Stromal cell of bone marrow (primary cell): ENCODE results near the gene NT5E.
A peak's percentile ranks its signal among the peaks of the same experiment; 100 is the strongest.

ENCODE experiments used
- DNase-seq: peaks from one replicate; pipeline ENCODE4 v3.0.0-alpha.2; 2012; ENCODE audit warnings: low read depth

NT5E gene

GRCh38 chr6:85460154-85460920 is 10.5 kb downstream of the NT5E start:
- no peak for DNase-seq

GRCh38 chr6:85460921-85461797 is 11.3 kb downstream of the NT5E start:
- peak; percentile 65 for DNase-seq

- DNase-seq = no peak
Observed at GRCh38 chr6:85461798-85462170, 11.9 kb downstream of the NT5E start.

- DNase-seq = no peak
Observed at GRCh38 chr6:85462673-85463072, 12.8 kb downstream of the NT5E start.

DNA sequence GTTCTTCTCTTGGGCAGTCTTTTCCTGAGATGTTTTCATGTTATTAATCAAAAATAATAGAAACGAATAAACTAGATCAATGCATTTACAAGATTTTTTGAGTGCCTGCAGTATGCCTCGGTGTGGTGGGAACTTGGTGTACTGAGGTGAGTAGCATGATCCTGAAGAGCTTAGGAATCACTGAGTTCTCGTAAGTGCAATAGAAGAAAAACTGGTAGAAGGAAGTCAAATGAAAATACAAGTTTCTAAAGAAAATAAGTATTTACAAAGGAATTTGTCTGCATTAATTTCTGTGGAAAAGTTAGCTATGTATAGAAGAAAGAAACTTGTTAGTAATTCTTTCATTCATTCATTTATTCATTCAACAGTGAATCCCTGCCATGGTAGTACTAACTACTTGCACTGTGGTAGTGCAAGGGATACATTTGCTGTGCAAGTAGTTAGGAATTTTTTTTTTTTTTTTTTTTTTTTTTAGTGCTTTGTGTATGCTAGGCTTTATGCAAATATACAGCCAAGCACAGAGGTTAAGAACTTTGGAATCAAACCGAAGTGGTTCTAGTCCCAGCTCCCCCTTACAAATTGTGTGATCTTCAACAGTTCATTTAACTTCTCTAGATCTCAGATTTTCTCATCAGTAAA is 13.9 kb downstream of the NT5E start:
- DNase-seq = no peak

GRCh38 chr6:85464260-85464644 is 14.4 kb downstream of the NT5E start:
- DNase-seq = peak; percentile 98

- DNase-seq = peak; percentile 90
Observed at GRCh38 chr6:85464722-85465150, 14.9 kb downstream of the NT5E start.

DNA sequence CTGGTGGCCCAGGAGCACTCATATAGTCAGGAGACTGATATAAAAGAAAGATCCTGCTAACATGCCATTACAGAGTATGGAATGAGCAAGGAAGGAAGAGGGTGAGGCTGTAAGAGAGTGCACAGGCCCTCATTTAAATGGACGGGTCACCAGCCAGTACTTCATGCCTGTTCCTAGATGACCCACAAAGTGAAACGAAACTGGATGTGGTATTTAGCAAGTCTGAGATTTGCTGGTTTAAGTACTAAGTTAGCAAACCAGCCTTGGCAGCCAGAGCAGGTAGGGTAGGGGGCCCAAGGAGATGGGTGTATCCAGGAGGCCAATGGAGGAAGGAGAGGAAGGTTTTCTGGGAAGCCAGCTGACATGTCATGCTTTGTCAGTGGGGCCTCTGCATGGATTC is 15.9 kb downstream of the NT5E start:
- DNase-seq = no peak

DNA sequence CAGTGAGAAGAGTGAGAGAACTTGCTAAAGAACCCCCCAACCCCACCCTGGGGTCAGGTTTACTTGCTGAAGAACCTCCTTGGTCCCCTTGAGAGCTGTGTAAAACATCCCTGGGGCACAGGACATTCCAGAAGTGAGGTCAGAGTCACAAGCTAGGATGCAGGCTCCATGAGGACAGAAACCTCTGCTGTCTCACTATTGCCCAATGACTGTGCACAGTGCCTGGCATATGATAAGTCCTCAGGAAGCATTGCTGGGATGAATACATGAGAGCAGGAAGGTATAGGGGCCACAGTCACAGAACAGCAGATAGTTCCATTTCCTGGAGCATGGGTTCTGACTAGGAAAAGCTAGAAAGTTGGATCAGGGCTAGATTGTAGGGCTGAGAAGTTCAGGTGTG is 18.4 kb downstream of the NT5E start:
- no peak for DNase-seq

DNA sequence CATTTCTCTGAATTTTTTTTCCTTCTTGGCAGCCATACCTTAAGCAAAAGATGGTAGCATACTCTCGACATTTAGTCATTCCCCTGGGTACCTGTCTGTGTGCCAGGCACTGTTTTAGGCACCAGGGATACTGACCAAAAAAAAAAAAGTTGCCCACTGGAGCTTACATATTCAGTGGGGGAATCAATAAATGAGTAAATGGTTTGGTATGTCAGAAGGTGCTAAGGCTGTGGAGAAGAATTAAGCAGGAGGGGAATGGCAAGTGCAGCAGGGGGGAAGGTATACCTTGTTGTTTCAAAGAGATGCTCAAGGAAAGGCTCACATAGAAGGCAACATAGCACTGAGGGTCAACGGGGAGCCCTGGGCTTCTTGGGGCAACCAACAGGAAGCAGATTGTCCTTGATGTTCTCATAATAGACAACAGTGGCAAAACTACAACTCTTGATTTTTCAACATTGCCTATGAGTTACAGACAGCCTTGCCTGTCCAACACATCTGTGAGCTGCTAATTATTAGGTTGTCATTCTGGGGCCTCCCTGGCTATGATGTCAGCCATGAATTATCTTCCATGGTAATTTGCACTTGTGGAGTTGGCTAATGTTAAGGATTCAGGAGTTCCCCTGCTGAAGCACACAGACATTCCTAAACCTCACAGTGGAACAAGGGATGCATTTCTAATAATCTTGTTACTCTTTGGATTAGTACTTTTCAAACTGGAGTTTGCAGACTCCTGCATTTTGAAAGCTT is 19.6 kb downstream of the NT5E start:
- DNase-seq = no peak

- no peak for DNase-seq
Observed at GRCh38 chr6:85470023-85470410, 20.1 kb downstream of the NT5E start.

GRCh38 chr6:85472744-85473143 is 22.9 kb downstream of the NT5E start:
- DNase-seq = no peak

- DNase-seq = no peak
Observed at GRCh38 chr6:85473748-85474147, 23.9 kb downstream of the NT5E start.

GRCh38 chr6:85476532-85476931 is 26.6 kb downstream of the NT5E start:
- DNase-seq = no peak

DNA sequence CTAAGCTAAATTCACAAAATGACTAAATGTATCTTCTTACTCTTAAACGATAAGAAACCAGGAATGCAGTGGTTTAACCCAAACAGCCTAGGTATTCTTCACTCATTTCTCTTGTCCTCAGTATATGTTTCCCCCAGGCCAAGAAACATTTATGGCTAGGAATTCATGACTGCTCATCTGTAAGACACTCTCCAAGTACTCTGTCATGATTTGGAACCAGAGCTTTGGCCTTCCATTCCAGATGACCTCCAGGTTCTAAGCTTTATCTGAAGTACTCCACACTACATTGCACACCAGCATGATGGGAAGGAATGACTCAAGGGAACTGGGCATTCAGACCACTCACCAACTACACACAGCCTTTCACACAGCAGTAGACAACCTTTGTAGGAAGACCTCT is 29.3 kb downstream of the NT5E start:
- DNase-seq = no peak

GRCh38 chr6:85482206-85482904 is 32.5 kb downstream of the NT5E start:
- DNase-seq = peak; percentile 76

GRCh38 chr6:85482905-85483700 is 33.2 kb downstream of the NT5E start:
- DNase-seq = peak; percentile 64

GRCh38 chr6:85483846-85484245 is 34.0 kb downstream of the NT5E start:
- no peak for DNase-seq

GRCh38 chr6:85484948-85485347 is 35.1 kb downstream of the NT5E start:
- no peak for DNase-seq

- DNase-seq = no peak
Observed at GRCh38 chr6:85490516-85491248, 40.8 kb downstream of the NT5E start.
